Type B pancreatic cell (in vitro differentiated cells): ENCODE results near the gene ZNF641. TPM values are rescaled to one million over a fixed set of nuclear protein-coding genes. Genes with fewer than 3 reads are reported as not detected.

Experiments
- DNase-seq: peaks from one replicate; pipeline ENCODE4 v3.0.0; 2021; ENCODE audit warnings: mixed read lengths; ENCODE audit not compliant: unreplicated experiment; ENCODE audit errors: extremely low spot score
- H3K27ac Mint-ChIP-seq: 2 replicates; pipeline ENCODE4 v1.8.0; 2021; ENCODE audit warnings: mild to moderate bottlenecking, mixed read lengths
- H3K27me3 Mint-ChIP-seq: 2 replicates; pipeline ENCODE4 v1.8.0; 2021; ENCODE audit warnings: mixed read lengths
- H3K36me3 Mint-ChIP-seq: 2 replicates; pipeline ENCODE4 v1.8.0; 2021; ENCODE audit warnings: mixed read lengths
- H3K4me1 Mint-ChIP-seq: one replicate; pipeline ENCODE4 v1.8.0; 2021; ENCODE audit warnings: mixed read lengths; ENCODE audit not compliant: unreplicated experiment
- H3K4me3 Mint-ChIP-seq: 2 replicates; pipeline ENCODE4 v1.8.0; 2021; ENCODE audit warnings: mild to moderate bottlenecking, mixed read lengths
- H3K9me3 Mint-ChIP-seq: 2 replicates; pipeline ENCODE4 v1.8.0; 2021; ENCODE audit warnings: mixed read lengths
- CTCF ChIP-seq: fragments of 200-600 bp; sonication (generic); conservative IDR thresholded peaks from 2 replicates; pipeline ENCODE4 v1.5.0; 2021; ENCODE audit warnings: antibody characterized with exemption, mild to moderate bottlenecking
- total RNA-seq: library from RNA; stranded (reverse); gene quantifications from 2 replicates; pipeline ENCODE4 v1.2.1, GENCODE V29; 2021; ENCODE audit warnings: low replicate concordance

The ZNF641 gene
- total RNA-seq, 1 donor from 2014 or later = 9.5 TPM

DNA sequence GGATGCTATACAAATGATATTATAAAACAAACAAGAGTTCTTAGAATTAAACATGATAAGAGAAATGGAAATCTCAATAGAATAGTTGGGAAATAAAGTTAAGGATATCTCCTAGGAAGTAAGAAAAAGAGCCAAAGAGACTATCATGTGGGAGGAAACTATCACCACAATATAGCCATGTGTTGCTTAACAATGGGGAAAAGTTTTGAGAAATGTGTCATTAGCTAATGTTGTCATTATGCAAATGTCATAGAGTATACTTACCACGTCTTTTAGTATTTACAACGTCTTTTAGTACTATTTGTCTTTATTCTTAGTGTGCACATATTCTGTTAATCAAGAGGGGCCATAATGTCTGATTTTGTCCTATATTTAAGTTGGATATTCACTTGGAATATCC is 58.7 kb downstream of the ZNF641 start:
- Mint-ChIP-seq H3K4me1 (peaks cover 8% of the 10 kb centered on the region), H3K27ac (no peak overlapping the region), H3K4me3 (no peak overlapping the region), H3K36me3 (no peaks in the 10 kb centered on the region), H3K27me3 (peaks cover 9% of the 10 kb centered on the region), H3K9me3 (peaks cover 4% of the 10 kb centered on the region)
- DNase-seq = no peak
- no peak for TF ChIP-seq CTCF

DNA sequence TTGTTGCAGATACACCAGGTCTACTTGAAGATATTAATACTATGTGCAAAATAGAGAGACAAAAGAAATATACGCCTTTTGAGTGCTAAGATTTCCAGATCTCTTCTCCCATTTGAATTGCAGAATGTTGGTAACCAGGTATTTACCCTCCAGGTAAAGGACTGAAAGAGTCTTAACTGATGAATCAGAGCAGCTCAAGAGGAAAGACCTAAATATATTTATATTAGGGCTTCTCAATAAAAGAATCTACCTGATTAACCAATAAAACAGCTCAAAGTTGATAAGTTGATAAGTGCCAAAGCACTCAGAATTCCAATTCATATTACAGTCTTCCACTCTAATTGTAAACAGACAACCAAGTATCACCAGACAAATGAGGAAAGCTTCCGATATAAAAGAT is 59.2 kb downstream of the ZNF641 start:
- peaks cover 9% of the 10 kb centered on the region for H3K27me3 Mint-ChIP-seq
- TF ChIP-seq CTCF = no peak

GRCh38 chr12:48288387-48289268 is 62.1 kb downstream of the ZNF641 start:
- TF ChIP-seq CTCF = no peak
- Mint-ChIP-seq H3K36me3 (no peaks in the 10 kb centered on the region), H3K27me3 (peaks cover 9% of the 10 kb centered on the region), H3K4me1 (peaks cover 4% of the 10 kb centered on the region), H3K4me3 (no peak overlapping the region), H3K27ac (no peak overlapping the region), H3K9me3 (peaks cover 10% of the 10 kb centered on the region)
- no peak for DNase-seq

More for the DNA sequence above, 59.2 kb downstream of the ZNF641 start:
- DNase-seq = no peak
- peaks cover 3% of the 10 kb centered on the region for H3K9me3 Mint-ChIP-seq
- H3K4me1 Mint-ChIP-seq = peaks cover 3% of the 10 kb centered on the region
- H3K27ac Mint-ChIP-seq = no peak overlapping the region
- H3K36me3 Mint-ChIP-seq = no peaks in the 10 kb centered on the region
- no peak overlapping the region for H3K4me3 Mint-ChIP-seq

Other genes starting within 250 kb of the ZNF641 start
- 25.0 and 32.0 TPM in 2 replicates for gene SENP1, start 244.8 kb downstream of the ZNF641 start, total RNA-seq
- gene PFKM, start 231.6 kb downstream of the ZNF641 start, total RNA-seq = 99.0 and 119 TPM in 2 replicates
- gene ASB8, start 193.4 kb downstream of the ZNF641 start, total RNA-seq = 27.0 and 29.5 TPM in 2 replicates
- 0.98 and 2.4 TPM in 2 replicates for gene CCDC184, start 167.3 kb downstream of the ZNF641 start, total RNA-seq
- not detected in 2 replicates for gene OR10AD1, start 147.6 kb downstream of the ZNF641 start, total RNA-seq
- gene ANP32D, start 121.6 kb upstream of the ZNF641 start, total RNA-seq = not detected in 2 replicates
- gene C12orf54, start 131.6 kb upstream of the ZNF641 start, total RNA-seq = not detected in 2 replicates
- not detected in 2 replicates for gene OR8S1, start 174.7 kb upstream of the ZNF641 start, total RNA-seq
- not detected in 2 replicates for gene LALBA, start 219.1 kb upstream of the ZNF641 start, total RNA-seq